GM18867 (cell line): ENCODE data around the gene MLYCD.

Experiments used
- ATAC-seq: cut with Tn5 transposase; IDR thresholded peaks from one replicate; pipeline ENCODE4 v1.9.1; 2021; ENCODE audit warnings: mild to moderate bottlenecking, moderate library complexity; ENCODE audit not compliant: unreplicated experiment

Gene MLYCD

DNA sequence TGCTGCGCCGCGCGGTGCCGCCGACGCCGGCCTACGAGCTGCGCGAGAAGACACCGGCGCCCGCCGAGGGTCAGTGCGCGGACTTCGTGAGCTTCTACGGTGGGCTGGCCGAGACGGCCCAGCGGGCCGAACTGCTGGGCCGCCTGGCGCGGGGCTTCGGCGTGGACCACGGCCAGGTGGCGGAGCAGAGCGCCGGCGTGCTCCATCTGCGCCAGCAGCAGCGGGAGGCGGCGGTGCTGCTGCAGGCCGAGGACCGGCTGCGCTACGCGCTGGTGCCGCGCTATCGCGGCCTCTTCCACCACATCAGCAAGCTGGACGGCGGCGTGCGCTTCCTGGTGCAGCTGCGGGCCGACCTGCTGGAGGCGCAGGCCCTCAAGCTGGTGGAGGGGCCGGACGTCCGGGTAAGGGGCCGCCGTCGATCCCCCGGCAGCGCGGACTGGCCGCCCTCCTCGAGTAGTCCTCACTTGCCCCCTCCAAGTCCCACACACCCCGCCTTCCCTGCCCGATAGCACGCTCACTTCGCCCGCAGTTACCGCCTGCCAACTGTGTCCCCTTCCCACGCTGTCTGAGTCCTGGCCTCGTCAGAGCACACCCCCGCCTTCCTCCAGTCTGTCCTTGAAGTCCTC is 470 bp downstream of the MLYCD start:
- peak; percentile 50 for ATAC-seq

DNA sequence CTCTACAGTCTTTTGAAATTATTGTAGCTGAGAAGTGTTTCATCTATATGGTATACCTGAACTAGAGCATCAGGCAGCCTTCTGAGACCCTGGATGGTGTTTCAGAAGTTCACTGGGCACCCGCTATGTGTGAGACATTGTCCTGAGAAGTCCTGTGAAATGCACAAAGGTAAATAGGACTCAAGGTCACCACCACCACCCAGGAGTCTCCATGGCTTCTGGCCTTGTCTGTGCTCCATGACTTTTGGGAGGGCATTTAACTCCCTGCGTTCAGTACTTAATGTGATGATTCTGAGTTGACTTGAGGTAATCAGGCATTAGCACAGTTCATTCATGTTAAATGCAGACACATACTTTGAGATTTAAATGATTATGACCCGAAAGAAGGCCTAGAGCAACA is 1.1 kb downstream of the MLYCD start:
- no peak for ATAC-seq

DNA sequence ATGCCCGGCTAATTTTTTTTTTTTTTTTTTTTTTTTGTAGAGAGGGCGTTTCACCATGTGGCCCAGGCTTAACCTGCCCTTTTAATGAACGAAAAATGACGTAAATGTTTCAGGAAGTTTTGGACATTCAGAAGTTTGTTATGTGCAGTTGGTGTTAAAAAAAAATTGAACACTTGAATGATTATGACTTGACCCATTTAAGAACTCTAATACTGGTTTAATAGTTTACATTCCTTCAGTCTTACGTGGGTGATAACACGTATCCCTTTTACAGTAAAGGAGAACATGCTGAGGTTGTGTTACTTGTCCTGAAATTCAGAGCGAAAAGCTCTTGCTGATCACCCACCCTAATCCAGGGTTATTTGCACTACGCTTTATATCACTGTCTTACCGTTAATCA is 1.7 kb downstream of the MLYCD start:
- ATAC-seq, result no peak

DNA sequence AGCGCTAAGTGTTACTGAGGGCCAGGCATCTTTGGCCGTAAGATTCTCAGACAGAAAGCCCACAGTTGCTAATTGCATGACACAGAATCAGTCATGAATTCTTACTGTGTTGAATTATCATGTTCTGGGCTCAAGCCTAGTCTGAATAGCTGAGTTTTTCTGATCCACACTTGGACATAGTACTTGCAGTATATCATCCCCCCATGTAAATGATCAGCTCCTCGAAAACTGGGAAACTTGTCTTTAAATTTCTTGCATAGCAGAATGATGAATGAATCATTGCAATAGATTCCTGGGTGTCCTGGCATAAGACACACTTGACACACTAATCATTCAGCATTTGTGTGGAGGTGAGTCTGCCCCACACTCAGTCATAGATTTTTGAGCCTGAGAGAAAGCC is 2.2 kb downstream of the MLYCD start:
- no peak for ATAC-seq

DNA sequence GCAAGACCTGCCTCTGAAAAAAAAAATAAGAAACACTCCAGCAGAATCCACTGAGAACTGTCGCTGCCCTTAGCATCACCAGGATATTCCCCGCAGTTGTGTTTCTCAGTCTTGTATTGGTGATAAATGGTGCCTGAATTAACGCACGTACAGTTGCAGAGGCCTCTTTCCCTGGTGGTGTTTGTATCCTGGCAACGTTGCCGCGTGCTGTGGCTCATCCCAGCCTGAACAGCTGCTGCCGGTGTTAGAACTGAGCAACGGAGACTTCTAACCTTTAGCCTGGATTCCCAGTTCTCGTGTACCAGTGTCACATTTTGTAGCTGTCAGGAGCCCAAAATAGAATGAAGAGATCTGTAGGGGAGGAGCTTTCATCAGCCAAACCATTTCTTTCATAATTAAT is 4.8 kb downstream of the MLYCD start:
- no peak for ATAC-seq

DNA sequence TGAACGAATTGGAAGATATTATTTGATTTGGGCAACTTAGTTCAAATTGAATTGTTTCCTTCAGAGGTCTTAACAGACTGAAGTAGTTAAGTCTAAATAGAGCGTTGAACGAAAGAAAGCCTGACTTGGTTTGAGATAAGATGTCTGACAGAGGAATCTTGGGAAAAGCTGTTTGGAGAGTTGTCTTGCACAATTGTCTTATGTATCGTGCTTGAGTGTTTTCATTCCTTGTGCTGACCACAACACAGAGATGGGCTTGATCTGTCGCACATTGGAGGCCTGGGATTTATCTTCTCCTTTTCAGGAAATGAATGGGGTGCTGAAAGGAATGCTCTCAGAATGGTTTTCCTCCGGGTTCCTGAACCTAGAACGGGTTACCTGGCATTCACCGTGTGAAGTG is 7.8 kb downstream of the MLYCD start:
- no peak for ATAC-seq

DNA sequence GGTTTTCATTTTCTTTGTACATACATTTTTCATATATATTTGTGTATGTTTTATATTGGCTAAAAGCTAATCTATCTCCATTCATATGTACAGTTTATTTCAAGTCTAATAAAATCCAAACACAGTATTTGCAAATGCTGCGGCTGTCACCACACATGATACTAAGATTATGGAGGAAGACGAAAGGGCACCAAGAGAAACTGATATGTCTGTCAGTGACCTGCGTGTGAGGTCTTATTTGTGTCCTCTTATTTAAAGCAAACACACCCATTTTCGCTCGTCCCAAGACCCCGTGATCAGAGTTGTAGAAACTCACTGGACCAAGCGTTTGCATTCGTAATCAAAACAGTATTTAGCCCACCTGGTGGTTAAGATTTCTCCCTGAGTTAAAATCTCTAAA is 8.2 kb downstream of the MLYCD start:
- ATAC-seq, result no peak

DNA sequence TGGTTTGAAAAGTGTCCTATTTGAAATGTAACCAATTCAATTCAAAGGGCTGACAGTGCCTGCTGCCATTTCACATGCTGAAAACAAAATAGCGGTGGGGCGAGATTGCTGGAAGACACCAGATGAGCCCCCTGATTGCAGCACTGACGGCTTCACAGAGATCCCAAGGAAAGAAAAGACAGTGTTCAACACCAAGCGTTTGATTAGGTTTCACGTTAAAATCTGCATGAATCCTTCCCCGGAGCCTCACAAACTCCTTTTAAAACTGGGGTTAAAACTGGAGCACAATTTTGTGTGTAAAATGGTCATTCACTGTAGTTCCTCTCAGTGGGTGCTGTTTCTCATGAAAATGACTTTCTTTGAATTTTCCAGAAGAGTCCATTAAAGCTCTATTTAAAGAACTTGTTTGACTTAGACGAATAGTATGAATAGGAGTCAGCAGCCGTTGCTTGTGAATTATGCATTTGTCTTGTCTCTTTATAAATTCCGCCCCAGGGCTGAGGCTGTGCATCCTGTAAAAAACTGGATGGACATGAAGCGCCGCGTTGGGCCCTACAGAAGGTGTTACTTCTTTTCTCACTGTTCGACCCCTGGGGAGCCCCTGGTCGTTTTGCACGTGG is 8.8 kb downstream of the MLYCD start:
- ATAC-seq, result no peak

DNA sequence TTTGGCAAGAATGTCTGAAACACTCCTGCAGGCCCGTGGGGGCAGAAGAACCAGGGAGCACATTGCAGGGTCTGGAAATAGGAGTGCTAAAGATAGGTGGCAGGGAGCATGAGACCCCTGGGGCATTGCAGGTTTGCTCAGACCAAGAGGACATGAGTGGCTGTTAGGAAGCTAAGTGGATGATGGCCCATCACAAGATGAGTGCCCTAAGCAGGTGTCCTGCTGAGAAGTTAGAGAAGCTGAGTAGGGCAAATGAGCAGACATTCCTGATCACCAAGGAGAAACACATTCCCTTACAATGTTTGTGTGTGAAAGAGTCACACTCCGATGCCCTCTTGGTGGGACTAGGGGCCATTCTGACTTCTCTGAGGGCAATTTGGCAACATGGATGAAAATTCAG is 9.9 kb downstream of the MLYCD start:
- no peak for ATAC-seq

DNA sequence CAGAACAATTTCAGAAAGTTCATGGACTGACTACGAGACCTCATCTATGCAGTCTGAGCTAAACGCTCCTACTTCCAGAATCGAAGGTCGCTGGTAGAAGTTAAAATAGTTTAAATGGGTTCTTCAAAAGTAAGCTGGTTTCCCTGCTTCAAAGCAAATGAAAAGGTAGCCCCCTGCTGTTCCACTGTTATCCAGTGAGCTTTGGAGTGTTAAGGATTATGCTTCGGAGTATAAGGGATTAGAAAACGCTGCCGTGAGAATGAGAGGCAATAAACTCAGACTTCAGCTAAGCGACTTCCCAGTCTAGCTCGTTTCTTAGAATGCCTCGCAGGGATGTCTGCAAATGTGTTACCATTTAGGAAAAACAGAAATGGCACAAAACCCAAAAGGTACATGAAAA is 12.4 kb downstream of the MLYCD start:
- no peak for ATAC-seq

DNA sequence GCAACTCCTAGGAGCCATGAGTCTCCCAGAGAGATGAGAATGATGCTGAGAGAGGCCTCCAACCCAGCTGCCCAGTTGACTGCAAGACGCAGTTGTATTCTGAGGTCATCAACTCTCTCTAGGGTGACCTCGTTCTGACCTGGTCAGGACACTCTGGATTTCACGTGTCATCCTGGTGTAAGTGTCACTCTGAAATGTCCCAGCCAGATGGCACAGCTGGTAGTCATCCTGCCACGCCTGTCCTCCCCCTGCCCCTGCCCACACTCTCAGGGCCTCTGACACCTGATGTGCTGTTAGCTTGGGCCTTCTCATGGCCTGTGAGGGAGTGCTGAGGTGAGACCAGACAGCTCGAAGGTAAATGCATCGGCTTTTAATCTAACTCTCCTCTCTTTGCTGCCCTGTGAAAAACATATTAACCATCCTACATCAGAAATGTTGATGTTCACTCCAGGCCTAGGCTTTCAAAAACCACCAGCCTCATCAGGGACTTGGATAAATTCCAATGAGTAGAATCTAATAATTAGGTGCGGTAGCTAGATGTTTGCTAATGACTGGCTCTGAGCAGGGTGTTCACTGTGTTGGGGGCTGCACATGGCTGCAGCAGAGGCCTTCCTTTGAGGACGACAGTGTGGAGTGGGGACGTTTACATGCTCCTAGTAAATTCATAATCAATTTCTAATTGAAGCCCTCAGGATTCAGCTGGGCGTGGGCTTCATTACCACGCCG is 13.8 kb downstream of the MLYCD start:
- no peak for ATAC-seq

DNA sequence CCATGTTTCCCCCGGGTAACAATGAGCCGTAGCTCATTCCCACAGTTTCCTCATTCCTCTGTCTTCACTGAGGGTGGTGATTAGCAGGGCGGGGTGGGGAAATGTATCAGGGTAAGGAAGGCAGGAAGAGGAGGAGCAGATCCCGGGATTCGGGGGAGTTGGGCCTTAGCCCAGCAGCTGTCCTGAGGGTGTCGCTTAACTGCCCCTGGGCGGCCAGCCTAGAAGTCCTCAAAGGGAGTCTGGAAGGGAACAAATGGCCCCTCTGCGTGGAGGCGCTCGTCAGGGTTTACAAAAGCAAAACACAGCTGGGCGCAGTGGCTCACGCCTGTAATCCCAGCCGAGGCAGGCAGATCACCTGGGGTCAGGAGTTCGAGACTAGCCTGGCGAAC is 14.3 kb downstream of the MLYCD start:
- ATAC-seq, result no peak

DNA sequence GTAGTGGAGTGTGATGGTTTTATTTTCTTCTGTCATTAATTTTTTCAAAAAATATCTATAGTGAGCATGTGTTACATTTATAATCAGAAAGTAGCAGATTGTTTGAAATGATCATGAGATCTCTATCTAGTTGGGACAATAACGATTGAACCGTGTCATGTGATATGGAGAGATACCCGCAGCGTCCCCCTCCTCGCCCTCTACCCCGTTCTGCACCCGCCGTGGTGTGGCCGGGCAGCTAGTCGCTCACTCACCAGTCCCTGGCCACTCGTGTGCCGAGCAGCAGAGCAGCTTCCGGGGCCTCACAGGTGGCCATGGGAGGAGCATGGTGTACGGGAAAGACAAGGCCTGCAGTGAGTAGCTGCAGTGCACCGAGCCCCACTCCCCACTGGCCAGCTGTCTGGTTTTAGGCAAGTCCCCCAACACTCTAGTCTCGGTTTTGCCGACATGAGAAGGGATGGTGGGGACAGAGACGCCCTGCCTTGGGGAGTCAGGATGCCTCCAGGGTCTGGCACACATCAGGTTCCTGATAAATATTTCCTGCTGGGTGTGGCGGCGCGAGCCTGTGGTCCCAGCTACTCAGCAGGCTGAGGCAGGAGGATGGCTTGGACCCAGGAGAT is 15.3 kb downstream of the MLYCD start:
- no peak for ATAC-seq

DNA sequence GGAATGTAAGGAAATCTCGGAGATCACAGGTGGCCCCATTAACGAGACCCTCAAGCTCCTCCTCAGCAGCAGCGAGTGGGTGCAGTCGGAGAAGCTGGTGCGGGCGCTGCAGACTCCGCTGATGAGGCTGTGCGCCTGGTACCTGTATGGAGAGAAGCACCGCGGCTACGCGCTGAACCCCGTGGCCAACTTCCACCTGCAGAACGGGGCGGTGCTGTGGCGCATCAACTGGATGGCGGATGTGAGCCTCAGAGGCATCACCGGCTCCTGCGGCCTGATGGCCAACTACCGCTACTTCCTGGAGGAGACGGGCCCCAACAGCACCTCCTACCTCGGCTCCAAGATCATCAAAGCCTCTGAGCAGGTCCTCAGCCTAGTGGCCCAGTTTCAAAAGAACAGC is 16.2 kb downstream of the MLYCD start:
- no peak for ATAC-seq

DNA sequence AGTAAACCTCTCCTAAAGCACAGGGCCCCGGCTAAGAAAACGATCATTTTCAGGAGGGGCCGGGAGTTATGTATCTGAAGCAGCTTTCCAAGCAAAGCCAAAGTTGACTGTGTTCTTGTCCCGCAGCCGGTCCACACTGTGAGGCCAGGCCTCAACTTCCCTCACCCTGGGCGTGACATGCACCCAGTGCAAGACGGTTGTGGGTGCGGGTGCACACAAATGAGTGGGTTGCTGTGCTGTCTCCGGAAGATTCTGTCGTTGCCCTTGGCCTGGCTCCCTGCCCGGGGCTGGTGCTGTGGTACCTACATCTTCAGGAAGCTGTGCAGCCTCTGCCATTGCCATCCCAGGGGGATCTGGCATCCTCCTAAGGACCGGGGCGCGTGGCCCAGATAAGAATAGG is 16.6 kb downstream of the MLYCD start:
- no peak for ATAC-seq

DNA sequence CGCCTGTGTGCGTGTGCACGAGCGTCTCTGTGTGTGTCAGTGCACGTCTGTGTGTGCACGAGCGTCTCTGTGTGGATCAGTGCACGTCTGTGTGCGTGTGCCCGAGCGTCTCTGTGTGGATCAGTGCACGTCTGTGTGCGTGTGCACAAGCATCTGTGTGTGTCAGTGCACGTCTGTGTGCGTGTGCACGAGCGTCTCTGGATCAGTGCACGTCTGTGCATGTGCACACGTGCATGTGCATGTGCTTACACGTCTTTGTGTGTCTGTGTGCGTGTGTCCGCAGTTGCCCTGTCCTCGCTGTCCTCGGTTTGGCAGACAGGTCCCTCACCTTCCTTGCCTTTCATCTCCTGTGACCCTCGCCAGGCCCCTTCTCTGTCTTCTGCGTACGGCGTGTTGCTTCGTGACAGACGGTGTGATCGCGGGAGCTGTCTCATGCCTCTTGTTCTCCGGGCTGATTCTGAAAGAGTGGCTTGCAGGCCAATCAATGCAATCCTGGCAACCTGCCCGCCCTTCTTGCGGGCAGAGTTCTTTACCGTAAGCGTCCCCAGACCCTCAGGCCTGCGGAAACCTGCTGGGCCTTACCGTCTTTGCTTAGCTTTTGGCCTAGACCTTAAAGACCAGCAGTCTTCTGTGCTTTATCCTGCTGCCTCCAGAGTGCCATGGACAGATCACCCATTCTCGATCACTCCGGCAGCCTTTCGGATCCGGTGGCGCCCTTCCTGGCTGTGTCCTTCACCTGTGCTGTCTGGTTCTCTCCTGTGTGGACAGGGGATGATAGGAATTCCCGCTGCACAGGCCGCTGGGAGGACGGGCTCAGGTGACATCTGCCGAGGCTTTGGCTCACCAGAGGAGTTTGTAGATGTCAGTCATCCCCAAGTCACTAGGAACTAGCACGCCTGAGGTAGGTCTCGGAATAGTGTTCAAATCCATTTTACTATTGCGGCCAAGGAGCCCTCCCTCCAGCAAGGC is 18.5 kb downstream of the MLYCD start:
- ATAC-seq, result no peak

DNA sequence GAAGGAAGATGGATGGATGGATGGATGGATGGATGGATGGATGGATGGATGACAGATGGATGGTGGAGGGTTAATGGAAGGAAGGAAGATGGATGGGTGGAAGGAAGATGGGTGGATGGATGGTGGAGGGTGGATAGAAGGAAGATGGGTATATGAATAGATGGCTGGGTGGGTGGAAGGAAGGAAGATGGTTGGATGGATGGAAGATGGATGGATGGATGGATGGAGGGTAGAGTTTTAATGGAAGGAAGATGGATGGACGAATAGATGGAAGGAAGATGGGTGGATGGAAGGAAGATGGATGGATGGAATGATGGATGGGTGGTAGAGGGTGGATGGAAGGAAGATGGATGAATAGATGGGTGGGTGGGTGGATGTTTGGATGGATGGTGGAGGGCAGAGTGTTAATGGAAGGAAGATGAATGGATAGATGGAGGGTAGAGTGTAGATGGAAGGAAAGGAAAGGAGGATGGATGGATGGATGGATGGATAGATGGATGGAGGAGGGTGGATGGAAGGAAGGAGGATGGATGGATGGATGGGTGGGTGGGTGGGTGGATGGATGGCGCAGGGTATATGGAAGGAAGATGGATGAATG is 22.1 kb downstream of the MLYCD start:
- ATAC-seq, result no peak

DNA sequence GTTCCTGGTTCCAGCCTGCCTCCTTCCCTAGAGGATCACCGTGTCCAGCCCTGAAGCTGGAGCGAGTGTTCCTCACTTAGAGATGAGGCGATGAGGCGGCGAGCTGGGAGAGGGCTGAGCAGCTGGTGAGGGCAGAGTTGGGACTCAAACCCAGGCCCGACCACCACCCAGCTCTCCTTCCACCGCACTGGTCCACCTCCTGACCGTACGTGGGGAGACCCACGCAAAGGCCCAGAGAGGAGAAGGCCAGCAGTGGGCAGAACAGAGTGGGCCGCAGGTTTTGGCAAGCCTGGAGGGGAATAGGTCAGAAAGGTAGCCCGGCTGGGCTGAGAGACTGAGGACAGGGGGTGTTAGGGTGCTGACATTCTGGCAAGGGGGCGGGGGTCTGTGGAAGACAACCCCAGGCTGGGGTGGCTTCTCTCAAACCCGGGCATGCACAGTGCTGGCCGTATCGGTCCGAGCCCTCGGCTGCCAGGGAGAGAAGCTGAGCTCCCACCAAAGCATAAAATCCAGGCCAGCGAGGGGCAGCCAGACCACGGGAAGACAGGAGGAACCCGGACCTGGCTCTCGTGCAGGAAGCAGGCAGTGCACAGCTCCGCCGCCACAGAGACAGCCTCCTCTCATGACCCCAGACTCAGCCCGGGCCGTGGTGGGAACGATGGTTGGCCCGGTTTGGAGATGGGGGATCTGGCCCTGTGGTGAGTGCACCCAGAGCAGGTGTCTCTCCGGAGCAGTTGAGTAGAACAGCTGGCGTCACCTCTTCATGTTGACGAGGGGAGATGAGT is 24.9 kb downstream of the MLYCD start:
- no peak for ATAC-seq

DNA sequence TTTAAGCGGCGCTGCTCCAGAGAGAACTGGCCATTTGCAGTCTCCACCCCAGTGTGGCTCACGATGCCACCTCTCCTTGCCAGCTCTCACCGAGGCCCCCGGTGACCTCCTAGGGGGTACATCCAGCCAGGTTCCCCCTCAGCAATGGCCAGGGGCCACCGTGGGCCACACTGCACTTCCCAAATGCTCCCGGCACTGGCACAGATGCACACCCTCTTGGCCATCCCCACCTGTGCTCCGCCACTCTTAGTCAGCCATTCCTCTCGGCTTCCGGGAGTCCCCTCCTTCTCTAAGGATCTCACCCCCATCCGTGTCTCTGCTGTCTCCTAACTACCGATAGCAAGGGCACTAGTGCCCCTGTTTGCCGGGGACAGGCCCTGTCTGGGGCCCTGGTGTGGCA is 25.8 kb downstream of the MLYCD start:
- no peak for ATAC-seq
